DMS114 treated with DMSO at 0.1 percent for 48 hours (cell line): ENCODE measurements around the gene JOSD1.
A peak's percentile ranks its signal among the peaks of the same experiment; 100 is the strongest.

Source experiments
- DNase-seq: peaks from one replicate; lab custom pipeline; 2025; ENCODE audit not compliant: unreplicated experiment; lab: John Stamatoyannopoulos, UW

The JOSD1 gene

GRCh38 chr22:38733724-38734381 is 33.1 kb upstream of the JOSD1 start:
- DNase-seq = no peak

GRCh38 chr22:38733329-38733723 is 32.6 kb upstream of the JOSD1 start:
- no peak for DNase-seq

- DNase-seq = no peak
These were observed 31.6 kb upstream of the JOSD1 start for GRCh38 chr22:38732251-38732815.

GRCh38 chr22:38731703-38732161 is 31.0 kb upstream of the JOSD1 start:
- DNase-seq = no peak

- DNase-seq = no peak
These were observed 29.7 kb upstream of the JOSD1 start for GRCh38 chr22:38730411-38730871.

- no peak for DNase-seq
These were observed 29.2 kb upstream of the JOSD1 start for GRCh38 chr22:38729946-38730345.

- DNase-seq = no peak
These were observed 28.4 kb upstream of the JOSD1 start for GRCh38 chr22:38728871-38729796.

GRCh38 chr22:38727530-38728451 is 27.0 kb upstream of the JOSD1 start:
- DNase-seq = no peak

GRCh38 chr22:38727123-38727522 is 26.4 kb upstream of the JOSD1 start:
- no peak for DNase-seq

- DNase-seq = no peak
These were observed 25.3 kb upstream of the JOSD1 start for GRCh38 chr22:38725900-38726655.

GRCh38 chr22:38724926-38725571 is 24.3 kb upstream of the JOSD1 start:
- peak; percentile 7 for DNase-seq

- no peak for DNase-seq
These were observed 23.4 kb upstream of the JOSD1 start for GRCh38 chr22:38724176-38724575.

GRCh38 chr22:38721551-38721950 is 20.8 kb upstream of the JOSD1 start:
- DNase-seq = no peak

GRCh38 chr22:38720350-38720749 is 19.6 kb upstream of the JOSD1 start:
- DNase-seq = no peak

GRCh38 chr22:38719196-38719595 is 18.5 kb upstream of the JOSD1 start:
- no peak for DNase-seq

- peak; percentile 10 for DNase-seq
These were observed 17.7 kb upstream of the JOSD1 start for GRCh38 chr22:38718414-38718813.

- DNase-seq = no peak
These were observed 16.5 kb upstream of the JOSD1 start for GRCh38 chr22:38717244-38717643.

GRCh38 chr22:38716826-38717225 is 16.1 kb upstream of the JOSD1 start:
- DNase-seq = no peak

- DNase-seq = no peak
These were observed 15.5 kb upstream of the JOSD1 start for GRCh38 chr22:38716271-38716670.
